GM19468 (cell line): ENCODE results near the gene TBRG4.
"Not testable (repeated sequence)": the region's sequence is repeated elsewhere in the genome, so short reads cannot be mapped to it uniquely, and the experiment has no call there.

ENCODE experiments used
- ATAC-seq: cut with Tn5 transposase; IDR thresholded peaks from one replicate; pipeline ENCODE4 v1.9.1; 2021; ENCODE audit warnings: mild to moderate bottlenecking, moderate library complexity, moderate number of reproducible peaks; ENCODE audit not compliant: unreplicated experiment; ENCODE audit errors: extremely low read depth

The TBRG4 gene

GRCh38 chr7:45122975-45123860 lies 11.7 kb upstream of the TBRG4 start:
- ATAC-seq: no peak

GRCh38 chr7:45119550-45119949 lies 8.1 kb upstream of the TBRG4 start:
- ATAC-seq: no peak

GRCh38 chr7:45118889-45119331 lies 7.4 kb upstream of the TBRG4 start:
- no peak for ATAC-seq

GRCh38 chr7:45118292-45118691 lies 6.8 kb upstream of the TBRG4 start:
- ATAC-seq: no peak

GRCh38 chr7:45117582-45117981 lies 6.1 kb upstream of the TBRG4 start:
- ATAC-seq: no peak

- no peak for ATAC-seq
Observed at GRCh38 chr7:45116048-45116447, 4.6 kb upstream of the TBRG4 start.

GRCh38 chr7:45114926-45115325 lies 3.4 kb upstream of the TBRG4 start:
- ATAC-seq: no peak

- ATAC-seq: not testable (repeated sequence)
Observed at GRCh38 chr7:45114257-45114656, 2.8 kb upstream of the TBRG4 start.

- no peak for ATAC-seq
Observed at GRCh38 chr7:45112648-45113047, 1.2 kb upstream of the TBRG4 start.

GRCh38 chr7:45108863-45109262 lies 2.6 kb downstream of the TBRG4 start:
- ATAC-seq: no peak

- ATAC-seq: no peak
Observed at GRCh38 chr7:45107356-45107755, 4.1 kb downstream of the TBRG4 start.

GRCh38 chr7:45106820-45107219 lies 4.7 kb downstream of the TBRG4 start:
- ATAC-seq: no peak

GRCh38 chr7:45105588-45106188 lies 5.8 kb downstream of the TBRG4 start:
- ATAC-seq: no peak

GRCh38 chr7:45104844-45105587 lies 6.5 kb downstream of the TBRG4 start:
- ATAC-seq: no peak

- ATAC-seq: no peak
Observed at GRCh38 chr7:45103958-45104843, 7.3 kb downstream of the TBRG4 start.

- no peak for ATAC-seq
Observed at GRCh38 chr7:45102785-45103712, 8.4 kb downstream of the TBRG4 start.

GRCh38 chr7:45101748-45102147 lies 9.7 kb downstream of the TBRG4 start:
- no peak for ATAC-seq

GRCh38 chr7:45100761-45101480 lies 10.6 kb downstream of the TBRG4 start:
- no peak for ATAC-seq
